ENCODE results near the gene RAB23. TPM values are rescaled to one million over a fixed set of nuclear protein-coding genes. Genes with fewer than 3 reads are reported as not detected.

RAB23 gene
- total RNA-seq = 37.2 and 37.7 TPM in 2 replicates
- 15.5 and 20.2 TPM in 2 replicates for polyA plus RNA-seq

GRCh38 chr6:57221936-57222742 lies at the start of gene RAB23:
Gene RAB23, minus strand, starts transcription at chr6:57222307. Its CDS starts 11,927 bp downstream, at chr6:57210380.
- H4K20me1 ChIP-seq (ENCODE audit: insufficient read depth, poor library complexity, severe bottlenecking) = no peaks in the 10 kb centered on the region
- WGBS (ENCODE audit: low lambda C conversion rate, missing lambda C conversion rate) = 2% methylated on average over 64 of the region's 69 CpGs
- H3K27me3 ChIP-seq = no peaks in the 10 kb centered on the region
- peak within 1 kb of the TSS; percentile 74 for H3K4me2 ChIP-seq
- no peaks in the 10 kb centered on the region for H3K36me3 ChIP-seq (replicated peaks; ENCODE audit: insufficient read depth, low read depth)
- no peaks in the 10 kb centered on the region for H3K9me2 ChIP-seq (replicated peaks; ENCODE audit: insufficient read depth)
- peak within 1 kb of the TSS; percentile 62 for H3K4me3 ChIP-seq
- H2AFZ ChIP-seq = peak within 1 kb of the TSS; percentile 82
- H3K27ac ChIP-seq = peak within 1 kb of the TSS; percentile 95
- H3K9me3 ChIP-seq (ENCODE audit: low read depth) = no peaks in the 10 kb centered on the region
- peaks cover 42% of the 10 kb centered on the region for H3K79me2 ChIP-seq
- peaks cover 5% of the 10 kb centered on the region for H3K4me1 ChIP-seq (ENCODE audit: insufficient read depth)
- DNase-seq (ENCODE audit: low spot score) = peak; percentile 91
- TF ChIP-seq EZH2phosphoT487 (IDR thresholded peaks at IDR 0.05; ENCODE audit: low read depth, severe bottlenecking, unreplicated experiment) (no peak), CTCF (IDR thresholded peaks at IDR 0.05; ENCODE audit: poor library complexity) (no peak), EZH2 (IDR thresholded peaks at IDR 0.05; ENCODE audit: borderline replicate concordance) (no peak)

GRCh38 chr6:57268294-57268640 lies 46.2 kb upstream of the RAB23 start:
- no peak overlapping the region for H3K4me2 ChIP-seq
- no peaks in the 10 kb centered on the region for H3K79me2 ChIP-seq
- no peaks in the 10 kb centered on the region for H3K9me2 ChIP-seq (replicated peaks; ENCODE audit: insufficient read depth)
- no peaks in the 10 kb centered on the region for H3K9me3 ChIP-seq (ENCODE audit: low read depth)
- TF ChIP-seq EZH2 (IDR thresholded peaks at IDR 0.05; ENCODE audit: borderline replicate concordance) = no peak
- TF ChIP-seq CTCF (IDR thresholded peaks at IDR 0.05; ENCODE audit: poor library complexity) = no peak
- no peak for TF ChIP-seq EZH2phosphoT487 (IDR thresholded peaks at IDR 0.05; ENCODE audit: low read depth, severe bottlenecking, unreplicated experiment)
- H4K20me1 ChIP-seq (ENCODE audit: insufficient read depth, poor library complexity, severe bottlenecking) = no peaks in the 10 kb centered on the region
- H3K27me3 ChIP-seq = no peaks in the 10 kb centered on the region
- no peak overlapping the region for H3K4me3 ChIP-seq
- peaks cover 3% of the 10 kb centered on the region for H3K4me1 ChIP-seq (ENCODE audit: insufficient read depth)
- H3K36me3 ChIP-seq (replicated peaks; ENCODE audit: insufficient read depth, low read depth) = no peaks in the 10 kb centered on the region
- no peak for DNase-seq (ENCODE audit: low spot score)
- H2AFZ ChIP-seq = no peak overlapping the region
- H3K27ac ChIP-seq = no peak overlapping the region

GRCh38 chr6:57267586-57268293 lies 45.6 kb upstream of the RAB23 start:
- Histone ChIP-seq H3K4me2 (no peak overlapping the region), H4K20me1 (ENCODE audit: insufficient read depth, poor library complexity, severe bottlenecking) (no peaks in the 10 kb centered on the region), H2AFZ (no peak overlapping the region), H3K27me3 (no peaks in the 10 kb centered on the region), H3K4me1 (ENCODE audit: insufficient read depth) (peaks cover 3% of the 10 kb centered on the region), H3K36me3 (replicated peaks; ENCODE audit: insufficient read depth, low read depth) (no peaks in the 10 kb centered on the region), H3K79me2 (no peaks in the 10 kb centered on the region), H3K9me3 (ENCODE audit: low read depth) (no peaks in the 10 kb centered on the region), H3K4me3 (no peak overlapping the region), H3K27ac (no peak overlapping the region), H3K9me2 (replicated peaks; ENCODE audit: insufficient read depth) (no peaks in the 10 kb centered on the region)
- TF ChIP-seq EZH2phosphoT487 (IDR thresholded peaks at IDR 0.05; ENCODE audit: low read depth, severe bottlenecking, unreplicated experiment) (no peak), CTCF (IDR thresholded peaks at IDR 0.05; ENCODE audit: poor library complexity) (peak; percentile 60)
- 77% methylated on average over 10 of the region's 10 CpGs for WGBS (ENCODE audit: low lambda C conversion rate, missing lambda C conversion rate)
- DNase-seq (ENCODE audit: low spot score) = peak; percentile 84
